H1 (cell line): ENCODE data around the gene OLFM1. TPM values are rescaled to one million over a fixed set of nuclear protein-coding genes. Genes with fewer than 3 reads are reported as not detected.

Experiments
- CTCF ChIA-PET: fragments of 300-600 bp; sonication (Branson Sonifier 250); formaldehyde crosslinking; loops from one replicate; lab custom pipeline; 2021; ENCODE audit not compliant: partially characterized antibody; lab: Charles Lee
- POLR2A ChIA-PET: fragments of 300-600 bp; sonication (Branson Sonifier 250); formaldehyde crosslinking; loops from one replicate; lab custom pipeline; 2021; ENCODE audit warnings: inconsistent platforms; ENCODE audit not compliant: partially characterized antibody; lab: Charles Lee
- DNase-seq, 2 experiments: peaks; one replicate each; pipeline versions ENCODE4 v3.0.0 to v3.0.0-alpha.2; 2010 to 2022; ENCODE audit warnings: low spot score in 2 of 2, low read depth in 1 of 2, mixed read lengths in 1 of 2
- FAIRE-seq: peaks from 2 replicates; lab custom pipeline; 2011; peaks lifted over from hg19 to GRCh38; lab: Jason Lieb, UNC
- H2AFZ ChIP-seq: 2 replicates; pipeline ENCODE4 v1.8.1; 2012; ENCODE audit warnings: low read length, inconsistent platforms
- H2AK5ac ChIP-seq: 2 replicates; pipeline ENCODE4 v1.6.1; 2013; ENCODE audit warnings: low read depth, low read length
- H2BK120ac ChIP-seq: replicated peaks from 2 replicates; pipeline ENCODE3; 2013; ENCODE audit warnings: low read depth, low read length, inconsistent platforms
- H2BK12ac ChIP-seq: 2 replicates; pipeline ENCODE4 v1.6.1; 2013; ENCODE audit warnings: low read depth, low read length
- H2BK15ac ChIP-seq: 2 replicates; pipeline ENCODE4 v1.6.1; 2013; ENCODE audit warnings: low read length
- H2BK20ac ChIP-seq: 2 replicates; pipeline ENCODE4 v1.6.1; 2013; ENCODE audit warnings: low read length
- H2BK5ac ChIP-seq: 2 replicates; pipeline ENCODE4 v1.6.1; 2013; ENCODE audit warnings: low read depth, low read length
- H3K14ac ChIP-seq: 2 replicates; pipeline ENCODE4 v1.6.1; 2013; ENCODE audit warnings: inconsistent platforms; ENCODE audit not compliant: insufficient read length
- H3K18ac ChIP-seq: 2 replicates; pipeline ENCODE4 v1.6.1; 2013; ENCODE audit warnings: low read length; ENCODE audit errors: extremely low read depth
- H3K23ac ChIP-seq: 2 replicates; pipeline ENCODE4 v1.6.1; 2013; ENCODE audit warnings: inconsistent platforms; ENCODE audit not compliant: insufficient read length
- H3K23me2 ChIP-seq: 2 replicates; pipeline ENCODE4 v1.6.1; 2013; ENCODE audit warnings: low read depth, low read length
- H3K27ac ChIP-seq: 2 replicates; pipeline ENCODE4 v1.6.1; 2011; ENCODE audit warnings: low read depth, low read length, inconsistent platforms
- H3K27me3 ChIP-seq, 4 experiments: replicated peaks in 1 of 4; 1 replicate in 1 of 4; 2 replicates in 3 of 4; pipeline versions ENCODE4 v1.6.1 to v1.8.1; 2011 to 2013; ENCODE audit warnings: low read length in 3 of 4, mild to moderate bottlenecking in 3 of 4, inconsistent platforms in 2 of 4, mixed read lengths in 2 of 4, moderate library complexity in 1 of 4; ENCODE audit not compliant: control insufficient read depth in 3 of 4, insufficient read depth in 3 of 4; ENCODE audit errors: extremely low read depth in 1 of 4
- H3K36me3 ChIP-seq, 4 experiments: 2 replicates each; pipeline versions ENCODE4 v1.6.1 to v1.8.1; 2011 to 2013; ENCODE audit warnings: mild to moderate bottlenecking in 4 of 4, low read length in 3 of 4, moderate library complexity in 2 of 4, control low read depth in 1 of 4, inconsistent platforms in 1 of 4; ENCODE audit not compliant: insufficient read depth in 4 of 4, control insufficient read depth in 2 of 4
- H3K4ac ChIP-seq: replicated peaks from 2 replicates; pipeline ENCODE3; 2013; ENCODE audit warnings: low read length, low read depth, mixed read lengths, inconsistent platforms; ENCODE audit not compliant: insufficient read length
- H3K4me1 ChIP-seq, 4 experiments: replicated peaks in 1 of 4; 1 replicate in 1 of 4; 2 replicates in 3 of 4; pipeline versions ENCODE4 v1.6.1 to v1.8.1; 2011 to 2013; ENCODE audit warnings: low read length in 3 of 4, inconsistent platforms in 2 of 4, mixed read lengths in 1 of 4; ENCODE audit not compliant: insufficient read depth in 4 of 4, control insufficient read depth in 3 of 4
- H3K4me2 ChIP-seq, 2 experiments: 2 replicates each; pipeline versions ENCODE4 v1.6.1 to v1.8.1; 2011 to 2013; ENCODE audit warnings: low read depth in 2 of 2, low read length in 2 of 2, control low read depth in 1 of 2, inconsistent platforms in 1 of 2, mild to moderate bottlenecking in 1 of 2; ENCODE audit not compliant: insufficient read depth in 1 of 2
- H3K4me3 ChIP-seq, 4 experiments: fragments of 200-600, 300-600 bp in 1 of 4; sonication (generic), shearing (Covaris generic), sonication (Bioruptor Twin) in 1 of 4; 2 replicates each; pipeline versions ENCODE4 v1.5.1 to v1.8.1; 2011 to 2016; ENCODE audit warnings: low read length in 4 of 4, low read depth in 3 of 4, control low read depth in 2 of 4, inconsistent platforms in 2 of 4, mild to moderate bottlenecking in 2 of 4, mixed read lengths in 1 of 4, moderate library complexity in 1 of 4; ENCODE audit not compliant: insufficient read depth in 2 of 4; ENCODE audit errors: extremely low read depth in 1 of 4
- H3K56ac ChIP-seq: replicated peaks from 2 replicates; pipeline ENCODE3; 2013; ENCODE audit warnings: low read depth, mild to moderate bottlenecking, mixed read lengths, low read length, inconsistent platforms; ENCODE audit not compliant: insufficient read length
- H3K79me1 ChIP-seq: 2 replicates; pipeline ENCODE4 v1.6.1; 2013; ENCODE audit warnings: low read depth, low read length, control low read depth
- H3K79me2 ChIP-seq, 2 experiments: 2 replicates each; pipeline versions ENCODE4 v1.6.1 to v1.8.1; 2012 to 2013; ENCODE audit warnings: low read length in 2 of 2, mild to moderate bottlenecking in 2 of 2, inconsistent platforms in 1 of 2; ENCODE audit not compliant: insufficient read depth in 2 of 2, control insufficient read depth in 1 of 2
- H3K9ac ChIP-seq, 4 experiments: replicated peaks in 1 of 4; 1 replicate in 1 of 4; 2 replicates in 3 of 4; pipeline versions ENCODE4 v1.6.1 to v1.8.1; 2011 to 2013; ENCODE audit warnings: low read depth in 3 of 4, low read length in 3 of 4, control low read depth in 2 of 4, mild to moderate bottlenecking in 2 of 4, moderate library complexity in 2 of 4, inconsistent platforms in 1 of 4; ENCODE audit errors: extremely low read depth in 1 of 4
- H3K9me3 ChIP-seq, 2 experiments: 2 replicates each; pipeline versions ENCODE4 v1.6.1 to v1.8.1; 2012 to 2013; ENCODE audit warnings: mild to moderate bottlenecking in 2 of 2, moderate library complexity in 2 of 2, control low read depth in 1 of 2, inconsistent platforms in 1 of 2, low read depth in 1 of 2, low read length in 1 of 2, mixed read lengths in 1 of 2; ENCODE audit not compliant: insufficient read depth in 2 of 2
- H4K20me1 ChIP-seq, 2 experiments: replicated peaks in 1 of 2; 2 replicates each; pipeline versions ENCODE3 to v1.8.1; 2011 to 2013; ENCODE audit warnings: inconsistent platforms in 2 of 2, low read length in 2 of 2, mild to moderate bottlenecking in 1 of 2; ENCODE audit not compliant: insufficient read depth in 2 of 2, control insufficient read depth in 1 of 2
- H4K5ac ChIP-seq: 2 replicates; pipeline ENCODE4 v1.6.1; 2013; ENCODE audit warnings: low read length, low read depth, mixed read lengths, inconsistent platforms; ENCODE audit not compliant: insufficient read length
- H4K8ac ChIP-seq: 2 replicates; pipeline ENCODE4 v1.8.0; 2013; ENCODE audit warnings: mild to moderate bottlenecking, moderate library complexity, low read length, inconsistent platforms; ENCODE audit not compliant: insufficient read depth; ENCODE audit errors: extremely low read depth
- H4K91ac ChIP-seq: replicated peaks from 2 replicates; pipeline ENCODE3; 2013; ENCODE audit warnings: low read length, mixed read lengths, inconsistent platforms; ENCODE audit not compliant: insufficient read length
- BACH1 ChIP-seq: IDR thresholded peaks from 2 replicates; pipeline ENCODE4 v1.6.1; 2012; ENCODE audit warnings: low read length, improper control_type of control experiment
- POLR2AphosphoS5 ChIP-seq: IDR thresholded peaks from 2 replicates; pipeline ENCODE4 v1.6.1; 2011; ENCODE audit warnings: low read depth, low read length
- RAD21 ChIP-seq, 2 experiments: IDR thresholded peaks in 1 of 2; conservative IDR thresholded peaks in 1 of 2; 2 replicates each; pipeline ENCODE4 v1.6.1; 2011; ENCODE audit warnings: low read depth in 2 of 2, low read length in 2 of 2, improper control_type of control experiment in 1 of 2, inconsistent platforms in 1 of 2, mild to moderate bottlenecking in 1 of 2, moderate library complexity in 1 of 2
- RNF2 ChIP-seq: fragments of 200-900, 300-1000 bp; sonication (generic); IDR thresholded peaks from 2 replicates; pipeline ENCODE4 v1.7.1; 2016; ENCODE audit warnings: borderline replicate concordance, low read depth, mild to moderate bottlenecking, antibody characterized with exemption, low read length; ENCODE audit not compliant: poor library complexity, severe bottlenecking; ENCODE audit errors: missing control alignments
- SAP30 ChIP-seq: fragments of 300-600 bp; sonication (generic); IDR thresholded peaks from 2 replicates; pipeline ENCODE4 v1.7.1; 2012; ENCODE audit warnings: low read length, moderate library complexity, mild to moderate bottlenecking, inconsistent platforms; ENCODE audit not compliant: insufficient read depth, insufficient replicate concordance
- TCF12 ChIP-seq: IDR thresholded peaks from 2 replicates; pipeline ENCODE4 v1.6.1; 2011; ENCODE audit warnings: low read depth, mild to moderate bottlenecking, low read length
- WGBS, 2 experiments: shearing (Covaris generic) in 1 of 2; methylation state at CpG; one replicate each; pipeline versions ENCODE4 v1.1.6 to v1.1.7; 2013 to 2015; ENCODE audit warnings: low lambda C conversion rate in 2 of 2, mixed read lengths in 2 of 2, inconsistent platforms in 1 of 2, low coverage in 1 of 2, missing lambda C conversion rate in 1 of 2; ENCODE audit not compliant: insufficient replicate concordance in 2 of 2, insufficient coverage in 1 of 2, insufficient read length in 1 of 2; ENCODE audit errors: extremely low coverage in 1 of 2, missing lambda C conversion rate in 1 of 2; 5-methylcytosine and 5-hydroxymethylcytosine counted together
- polyA plus RNA-seq, 7 experiments: library from polyadenylated mRNA; depleted of rRNA in 3 of 7; stranded (reverse) in 5 of 7; unstranded in 2 of 7; fragments of >200 nt in 5 of 7; fragments of 200-250 nt in 2 of 7; gene quantifications; 1 replicate in 5 of 7; 2 replicates in 1 of 7; 4 replicates in 1 of 7; pipeline versions ENCODE4 v1.2.1 to v1.2.3, GENCODE V29; 2011 to 2013; ENCODE audit warnings: missing spikeins in 2 of 7, mixed read lengths in 2 of 7
- total RNA-seq: library from RNA; stranded (reverse); fragmentation: NEBNext Ultra II Directional; extraction: Animal tissue kit (Norgen Biotek cat#: 25700); gene quantifications from 2 replicates; pipeline ENCODE4 v1.2.1, GENCODE V29; 2021
- TF ChIP-seq, protein P1 (sequence below): IDR thresholded peaks from 2 replicates; pipeline ENCODE4 v1.6.1; 2011; ENCODE audit warnings: low read length, improper control_type of control experiment
- TF ChIP-seq, protein P2 (sequence below): IDR thresholded peaks from 2 replicates; pipeline ENCODE4 v1.6.1; 2012; ENCODE audit warnings: inconsistent platforms
- TF ChIP-seq, protein P3 (sequence below): IDR thresholded peaks from 2 replicates; pipeline ENCODE4 v1.6.1; 2012; ENCODE audit warnings: low read length, inconsistent platforms

The OLFM1 gene
- total and polyA plus RNA-seq, 2 of the 8 experiments (the other 6 are each of a cell fraction or from before 2014, with no cell fraction given) = 53.0 to 53.4 TPM

DNA sequence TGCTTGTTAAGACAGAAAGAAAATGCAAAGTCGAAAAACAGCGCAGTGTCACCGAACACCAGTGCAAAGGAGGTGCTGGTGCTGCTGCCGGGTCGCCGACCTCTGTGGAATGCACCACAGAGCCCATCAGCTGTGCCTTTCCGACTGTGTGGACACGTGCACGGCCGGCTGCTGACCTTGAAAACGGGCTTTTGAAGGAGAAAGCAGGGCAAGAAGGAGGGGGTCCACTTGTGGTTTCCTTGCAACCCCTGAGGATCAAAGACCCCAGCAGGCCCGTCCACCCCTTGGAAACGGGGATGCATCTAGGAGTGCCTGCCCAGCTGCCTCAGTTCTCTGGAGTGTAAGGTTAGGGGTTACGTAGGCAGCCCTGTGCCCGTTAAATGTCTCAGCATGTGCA is 6.2 kb upstream of the OLFM1 start:
- no peak for FAIRE-seq
- Histone ChIP-seq H3K27me3 (peaks cover 0 to 7% (median 7%) of the 10 kb centered on the region in 4 experiments; a peak in 5 of 7 replicates), H3K4me2 (no peak overlapping the region), H4K91ac (no peak overlapping the region), H3K4ac (no peak overlapping the region), H2BK120ac (no peak overlapping the region), H4K8ac (no peak overlapping the region), H3K56ac (no peak overlapping the region), H3K23me2 (peaks cover under 1% of the 10 kb centered on the region; the same call in 1 of the 2 replicates), H2BK5ac (no peak overlapping the region), H4K5ac (no peak overlapping the region), H3K27ac (no peak overlapping the region), H4K20me1 (peaks cover 2 to 13% of the 10 kb centered on the region in 2 experiments), H3K18ac (no peak overlapping the region), H3K79me1 (peaks cover 2% of the 10 kb centered on the region), H3K79me2 (no peaks in the 10 kb centered on the region; a peak in 1 of 4 replicates), H2BK12ac (no peak overlapping the region), H3K14ac (no peak overlapping the region), H2BK15ac (no peak overlapping the region), H3K9ac (no peak overlapping the region), H2AFZ (no peak overlapping the region), H3K4me3 (no peak overlapping the region), H3K36me3 (no peaks in the 10 kb centered on the region), H3K23ac (no peak overlapping the region), H3K4me1 (peaks cover 0 to 16% (median 5%) of the 10 kb centered on the region in 4 experiments; a peak in 6 of 7 replicates), H2AK5ac (no peak overlapping the region), H3K9me3 (no peaks in the 10 kb centered on the region), H2BK20ac (no peak overlapping the region)
- ChIA-PET CTCF (interaction anchor here (1.5 to 12.6 kb wide), 2 partner anchors 264 to 333 kb away, joined by 4 to 137 read pairs; no protein-coding TSS in a partner anchor), POLR2A (no interaction called here)
- 90% methylated on average over 15 of the region's 15 CpGs; no CpG with 5 or more reads in 1 of the 2 experiments for WGBS, 2 experiments
- no peak for DNase-seq
- TF ChIP-seq TCF12 = no peak
- TF ChIP-seq, protein P1, sequence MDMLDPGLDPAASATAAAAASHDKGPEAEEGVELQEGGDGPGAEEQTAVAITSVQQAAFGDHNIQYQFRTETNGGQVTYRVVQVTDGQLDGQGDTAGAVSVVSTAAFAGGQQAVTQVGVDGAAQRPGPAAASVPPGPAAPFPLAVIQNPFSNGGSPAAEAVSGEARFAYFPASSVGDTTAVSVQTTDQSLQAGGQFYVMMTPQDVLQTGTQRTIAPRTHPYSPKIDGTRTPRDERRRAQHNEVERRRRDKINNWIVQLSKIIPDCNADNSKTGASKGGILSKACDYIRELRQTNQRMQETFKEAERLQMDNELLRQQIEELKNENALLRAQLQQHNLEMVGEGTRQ = no peak
- TF ChIP-seq BACH1 = no peak
- no peak for TF ChIP-seq POLR2AphosphoS5
- TF ChIP-seq, protein P2, sequence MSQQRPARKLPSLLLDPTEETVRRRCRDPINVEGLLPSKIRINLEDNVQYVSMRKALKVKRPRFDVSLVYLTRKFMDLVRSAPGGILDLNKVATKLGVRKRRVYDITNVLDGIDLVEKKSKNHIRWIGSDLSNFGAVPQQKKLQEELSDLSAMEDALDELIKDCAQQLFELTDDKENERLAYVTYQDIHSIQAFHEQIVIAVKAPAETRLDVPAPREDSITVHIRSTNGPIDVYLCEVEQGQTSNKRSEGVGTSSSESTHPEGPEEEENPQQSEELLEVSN = no peak
- no peak for TF ChIP-seq SAP30
- no peak for TF ChIP-seq RNF2
- TF ChIP-seq, protein P3, sequence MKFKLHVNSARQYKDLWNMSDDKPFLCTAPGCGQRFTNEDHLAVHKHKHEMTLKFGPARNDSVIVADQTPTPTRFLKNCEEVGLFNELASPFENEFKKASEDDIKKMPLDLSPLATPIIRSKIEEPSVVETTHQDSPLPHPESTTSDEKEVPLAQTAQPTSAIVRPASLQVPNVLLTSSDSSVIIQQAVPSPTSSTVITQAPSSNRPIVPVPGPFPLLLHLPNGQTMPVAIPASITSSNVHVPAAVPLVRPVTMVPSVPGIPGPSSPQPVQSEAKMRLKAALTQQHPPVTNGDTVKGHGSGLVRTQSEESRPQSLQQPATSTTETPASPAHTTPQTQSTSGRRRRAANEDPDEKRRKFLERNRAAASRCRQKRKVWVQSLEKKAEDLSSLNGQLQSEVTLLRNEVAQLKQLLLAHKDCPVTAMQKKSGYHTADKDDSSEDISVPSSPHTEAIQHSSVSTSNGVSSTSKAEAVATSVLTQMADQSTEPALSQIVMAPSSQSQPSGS = no peak
- TF ChIP-seq RAD21 (IDR thresholded peaks at IDR 0.05 in 1 of 2, conservative IDR thresholded peaks at IDR 0.05 in 1 of 2; ENCODE audit: low read depth in 2 of 2, low read length in 2 of 2) = no peak
